Measurements from ENCODE around the gene TTC39A. TPM values are rescaled to one million over a fixed set of nuclear protein-coding genes. Genes with fewer than 3 reads are reported as not detected.

Gene TTC39A
- total and polyA plus RNA-seq, 8 donors, result 8.3 to 159 (median 32.4) TPM

DNA sequence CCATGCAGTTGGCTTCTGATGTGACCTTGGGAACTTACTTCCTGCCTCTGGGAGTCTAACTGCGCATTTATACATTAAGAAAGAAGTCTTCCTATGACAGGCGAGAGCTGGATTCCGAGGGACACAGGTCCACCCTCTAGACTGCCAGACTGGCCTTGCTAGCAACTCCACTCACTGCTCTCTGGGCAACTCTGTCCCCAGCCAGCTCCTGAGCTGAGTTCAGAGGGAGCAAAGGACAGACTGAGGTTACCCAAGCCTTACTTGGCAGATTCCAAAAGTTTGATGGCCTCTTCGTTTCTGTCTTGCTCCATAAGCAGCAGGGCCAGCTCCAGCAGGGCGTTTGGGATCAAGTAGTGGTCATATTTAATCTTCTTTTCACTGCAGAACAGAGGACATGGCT, 41.8 kb downstream of the TTC39A start:
- WGBS, 5 donors, result 82 to 96% (median 91%) methylated on average over 5 of the region's 5 CpGs
- peaks cover 6 to 23% (median 13%) of the 10 kb centered on the region in 4 donors for H3K4me1 ChIP-seq
- peaks cover 0 to 42% (median 20%) of the 10 kb centered on the region in 4 donors for H3K36me3 ChIP-seq
- DNase-seq, result peak in 1 of 2 donors; percentile 4
- intact Hi-C loops (cut with DNase I; ENCODE audit: low total_unique reads), result no loop called here
- H3K4me3 ChIP-seq, result no peak overlapping the region
- H3K27me3 ChIP-seq, result no peaks in the 10 kb centered on the region
- TF ChIP-seq, protein P1, sequence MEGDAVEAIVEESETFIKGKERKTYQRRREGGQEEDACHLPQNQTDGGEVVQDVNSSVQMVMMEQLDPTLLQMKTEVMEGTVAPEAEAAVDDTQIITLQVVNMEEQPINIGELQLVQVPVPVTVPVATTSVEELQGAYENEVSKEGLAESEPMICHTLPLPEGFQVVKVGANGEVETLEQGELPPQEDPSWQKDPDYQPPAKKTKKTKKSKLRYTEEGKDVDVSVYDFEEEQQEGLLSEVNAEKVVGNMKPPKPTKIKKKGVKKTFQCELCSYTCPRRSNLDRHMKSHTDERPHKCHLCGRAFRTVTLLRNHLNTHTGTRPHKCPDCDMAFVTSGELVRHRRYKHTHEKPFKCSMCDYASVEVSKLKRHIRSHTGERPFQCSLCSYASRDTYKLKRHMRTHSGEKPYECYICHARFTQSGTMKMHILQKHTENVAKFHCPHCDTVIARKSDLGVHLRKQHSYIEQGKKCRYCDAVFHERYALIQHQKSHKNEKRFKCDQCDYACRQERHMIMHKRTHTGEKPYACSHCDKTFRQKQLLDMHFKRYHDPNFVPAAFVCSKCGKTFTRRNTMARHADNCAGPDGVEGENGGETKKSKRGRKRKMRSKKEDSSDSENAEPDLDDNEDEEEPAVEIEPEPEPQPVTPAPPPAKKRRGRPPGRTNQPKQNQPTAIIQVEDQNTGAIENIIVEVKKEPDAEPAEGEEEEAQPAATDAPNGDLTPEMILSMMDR (IDR thresholded peaks at IDR 0.05), result no peak
- TF ChIP-seq EP300 (IDR thresholded peaks at IDR 0.05) (no peak), POLR2AphosphoS5 (IDR thresholded peaks at IDR 0.05) (no peak), POLR2A (IDR thresholded peaks at IDR 0.05) (no peak)
- H3K27ac ChIP-seq, result no peak overlapping the region
- no peaks in the 10 kb centered on the region for H3K9me3 ChIP-seq

DNA sequence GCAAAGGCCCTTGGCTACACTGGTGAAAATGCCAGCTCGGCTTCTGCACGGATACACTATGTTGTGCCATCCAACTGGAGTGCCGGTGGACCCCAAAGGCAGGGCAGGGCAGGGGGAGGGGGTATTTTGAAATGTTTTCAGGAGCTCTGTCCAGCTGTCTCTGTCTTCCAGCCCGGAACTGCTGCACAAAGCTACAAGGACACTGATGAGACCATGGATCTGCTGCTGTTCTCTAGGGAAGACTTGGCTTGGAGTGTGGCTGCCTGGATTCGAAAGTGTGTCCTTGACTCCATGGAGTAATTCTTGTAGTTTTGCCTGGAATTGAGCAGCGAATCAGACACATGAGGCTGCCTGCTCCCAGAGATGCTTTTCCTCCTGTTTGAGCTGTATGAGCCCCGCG, 42.4 kb downstream of the TTC39A start:
- Histone ChIP-seq H3K4me3 (no peak overlapping the region), H3K27me3 (no peaks in the 10 kb centered on the region), H3K27ac (no peak overlapping the region), H3K9me3 (no peaks in the 10 kb centered on the region), H3K4me1 (peaks cover 6 to 29% (median 17%) of the 10 kb centered on the region in 4 donors), H3K36me3 (peaks cover 0 to 42% (median 20%) of the 10 kb centered on the region in 4 donors)
- TF ChIP-seq POLR2AphosphoS5 (IDR thresholded peaks at IDR 0.05) (no peak), POLR2A (IDR thresholded peaks at IDR 0.05) (no peak), EP300 (IDR thresholded peaks at IDR 0.05) (no peak)
- TF ChIP-seq, protein P1 (IDR thresholded peaks at IDR 0.05), result no peak
- DNase-seq, result no peak
- 87 to 96% (median 95%) methylated on average over 8 of the region's 8 CpGs for WGBS, 5 donors
- intact Hi-C loops (cut with DNase I; ENCODE audit: low total_unique reads), result no loop called here

DNA sequence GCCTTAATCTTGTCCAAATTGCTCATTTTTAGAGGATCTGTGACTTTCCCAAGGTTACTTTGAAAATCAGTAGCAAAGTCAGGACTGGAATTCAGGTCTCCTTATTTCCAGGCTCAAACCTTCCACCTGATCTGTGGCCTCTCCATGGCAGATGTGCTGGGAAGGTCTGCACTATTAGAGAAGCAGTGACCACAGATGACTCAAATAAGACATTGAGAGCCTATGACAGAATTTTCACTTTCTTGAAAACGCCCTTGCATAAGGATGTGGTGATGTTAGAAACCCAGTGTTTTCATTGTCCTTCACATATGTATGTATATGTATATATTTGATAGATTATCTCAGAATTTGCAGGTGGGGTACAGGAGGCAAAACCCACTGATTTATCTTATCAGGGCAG, 45.3 kb downstream of the TTC39A start:
- H3K4me3 ChIP-seq, result no peak overlapping the region
- TF ChIP-seq POLR2AphosphoS5 (IDR thresholded peaks at IDR 0.05), result no peak
- no peak for TF ChIP-seq POLR2A (IDR thresholded peaks at IDR 0.05)
- TF ChIP-seq, protein P1 (IDR thresholded peaks at IDR 0.05), result no peak
- TF ChIP-seq EP300 (IDR thresholded peaks at IDR 0.05), result no peak
- DNase-seq, result no peak
- H3K27me3 ChIP-seq, result no peaks in the 10 kb centered on the region
- intact Hi-C loops (cut with DNase I; ENCODE audit: low total_unique reads), result no loop called here
- peaks cover 6 to 36% (median 20%) of the 10 kb centered on the region in 4 donors for H3K4me1 ChIP-seq
- peaks cover 0 to 36% (median 21%) of the 10 kb centered on the region in 4 donors for H3K36me3 ChIP-seq
- WGBS, 5 donors, result 45 to 84% (median 62%) methylated on average over 1 of the region's 1 CpG
- peak overlapping the region in 3 of 5 donors; percentile 2 to 47 (median 35) for H3K27ac ChIP-seq
- no peaks in the 10 kb centered on the region for H3K9me3 ChIP-seq

DNA sequence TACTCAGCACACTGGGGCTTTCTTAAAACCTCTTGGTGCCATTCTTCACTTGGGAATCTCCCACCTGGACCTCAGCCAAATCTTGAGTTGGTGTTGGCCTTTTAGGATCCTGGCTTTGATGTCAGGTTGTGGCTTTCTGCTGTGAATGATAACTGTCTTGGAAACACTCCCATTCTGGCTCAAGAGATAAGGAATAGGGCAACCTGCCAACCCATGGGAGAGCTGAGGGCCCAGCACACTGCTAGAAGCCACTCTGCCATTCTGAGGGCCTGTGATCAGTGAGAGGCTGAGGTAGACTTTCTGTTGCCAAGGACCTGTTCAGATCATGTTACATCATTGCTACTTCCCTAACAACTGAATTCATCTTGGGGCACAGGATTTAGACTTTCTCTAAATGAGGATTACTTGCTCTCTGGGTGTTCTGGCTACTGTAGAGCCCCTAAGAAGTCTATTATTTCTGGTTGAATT, 45.8 kb downstream of the TTC39A start:
- Histone ChIP-seq H3K4me1 (peaks cover 6 to 36% (median 20%) of the 10 kb centered on the region in 4 donors), H3K9me3 (no peaks in the 10 kb centered on the region), H3K27ac (peak overlapping the region in 3 of 5 donors; percentile 2 to 47 (median 35)), H3K4me3 (no peak overlapping the region), H3K27me3 (no peaks in the 10 kb centered on the region), H3K36me3 (peaks cover 0 to 36% (median 23%) of the 10 kb centered on the region in 4 donors)
- DNase-seq, result peak; percentile 81 to 83
- TF ChIP-seq EP300 (IDR thresholded peaks at IDR 0.05), result no peak
- TF ChIP-seq POLR2A (IDR thresholded peaks at IDR 0.05), result no peak
- peak in 2 of 3 donors; percentile 46 to 64 for TF ChIP-seq POLR2AphosphoS5 (IDR thresholded peaks at IDR 0.05)
- TF ChIP-seq, protein P1 (IDR thresholded peaks at IDR 0.05), result no peak
- intact Hi-C loops (cut with DNase I; ENCODE audit: low total_unique reads), result no loop called here
